GM12865 (cell line): ENCODE measurements around the gene SUGT1.

ENCODE experiments used
- DNase-seq: peaks from one replicate; pipeline ENCODE4 v3.0.0; 2010; ENCODE audit warnings: low read depth
- H3K4me3 ChIP-seq: 2 replicates; pipeline ENCODE4 v1.5.1; 2011; ENCODE audit warnings: mild to moderate bottlenecking, low read depth, low read length, control low read depth
- CTCF ChIP-seq: IDR thresholded peaks from 2 replicates; pipeline ENCODE4 v1.5.1; 2011; ENCODE audit warnings: low read length, control low read depth, low read depth, inconsistent platforms; ENCODE audit not compliant: insufficient read depth; ENCODE audit errors: missing control alignments

Gene SUGT1

GRCh38 chr13:52651897-52652195, 790 bp upstream of the SUGT1 start:
- DNase-seq: no peak
- no peak for TF ChIP-seq CTCF
- H3K4me3 ChIP-seq: peak overlapping the region; percentile 91

- no peak for TF ChIP-seq CTCF
- peak overlapping the region; percentile 91 for H3K4me3 ChIP-seq
- no peak for DNase-seq
Measured at GRCh38 chr13:52652980-52653303, 306 bp downstream of the SUGT1 start.

GRCh38 chr13:52659340-52659739, 6.7 kb downstream of the SUGT1 start:
- TF ChIP-seq CTCF: no peak
- no peak for DNase-seq
- no peak overlapping the region for H3K4me3 ChIP-seq

GRCh38 chr13:52664272-52664671, 11.6 kb downstream of the SUGT1 start:
- TF ChIP-seq CTCF: no peak
- H3K4me3 ChIP-seq: no peak overlapping the region
- no peak for DNase-seq

- no peak overlapping the region for H3K4me3 ChIP-seq
- peak; percentile 32 for TF ChIP-seq CTCF
- peak; percentile 22 for DNase-seq
Measured at GRCh38 chr13:52665325-52665724, 12.7 kb downstream of the SUGT1 start.

- H3K4me3 ChIP-seq: no peak overlapping the region
- TF ChIP-seq CTCF: no peak
- no peak for DNase-seq
Measured at GRCh38 chr13:52669677-52670076, 17.0 kb downstream of the SUGT1 start.

GRCh38 chr13:52670726-52671125, 18.1 kb downstream of the SUGT1 start:
- no peak for DNase-seq
- no peak overlapping the region for H3K4me3 ChIP-seq
- TF ChIP-seq CTCF: no peak
